Measurements from ENCODE around the gene ZNF578.
"Not testable (repeated sequence)": the region's sequence is repeated elsewhere in the genome, so short reads cannot be mapped to it uniquely, and the experiment has no call there.

ZNF578 gene

DNA sequence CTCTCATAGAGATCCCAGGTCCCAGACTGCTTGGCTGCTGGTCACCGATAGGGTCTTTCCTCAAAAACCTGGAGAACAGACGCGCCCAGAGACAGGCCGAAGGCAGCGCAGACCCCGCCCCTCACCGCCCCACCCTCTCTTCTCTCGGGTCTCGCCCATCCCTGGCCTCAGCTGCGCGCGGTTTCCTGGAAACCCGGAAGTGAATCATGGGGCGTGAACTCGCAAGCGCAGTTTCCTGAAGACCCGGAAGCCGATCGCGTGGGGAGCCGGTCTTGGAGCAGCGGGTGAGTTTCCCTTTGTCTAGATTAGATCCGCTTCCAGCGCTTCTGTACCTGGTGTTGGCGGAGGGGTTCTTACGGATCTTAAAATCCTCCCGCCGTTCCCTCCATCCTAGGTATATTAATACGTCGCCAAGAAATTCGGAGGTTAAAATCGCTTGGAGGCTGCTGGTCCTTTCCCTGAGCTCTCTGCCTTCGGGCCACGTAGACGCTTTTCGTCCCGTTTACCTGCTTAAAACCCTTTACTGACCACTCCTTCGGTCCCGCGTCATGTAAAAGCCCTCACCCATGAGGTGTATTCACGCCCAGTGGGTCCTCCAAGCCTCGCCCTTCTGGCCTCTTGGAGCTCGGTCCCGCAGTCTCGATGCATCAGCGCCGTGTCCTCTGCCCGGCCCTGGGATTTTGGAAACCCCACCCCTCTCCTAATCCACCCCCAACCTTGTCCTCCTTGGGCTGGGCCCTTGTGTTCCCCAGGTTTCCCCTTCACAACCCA lies at the start of gene ZNF578:
Gene ZNF578 (plus strand): TSS at position 230 of the 771 bp plus-strand sequence. CDS start 48,293 bp downstream, outside the sequence.
- DNase-seq: no peak

DNA sequence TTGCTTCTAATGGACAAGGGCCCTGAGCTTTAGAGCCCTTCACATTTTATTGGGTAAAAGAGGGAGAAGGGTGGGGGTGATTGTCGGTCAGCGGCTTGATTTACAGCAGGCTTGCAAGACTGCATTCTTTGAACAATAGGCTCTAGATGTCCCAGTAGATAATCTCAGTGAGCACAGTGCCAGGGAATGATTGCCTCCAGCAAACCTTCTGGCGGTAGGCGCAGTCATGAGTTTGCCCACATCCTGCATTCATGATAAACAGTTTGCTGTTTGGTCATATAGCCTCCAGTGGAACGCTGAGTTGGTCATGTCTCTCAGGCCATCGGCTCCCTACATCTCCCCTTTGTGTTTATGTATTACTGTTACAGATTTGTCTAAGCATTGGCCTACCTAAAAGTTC lies 43.1 kb upstream of the ZNF578 start:
- DNase-seq: no peak

DNA sequence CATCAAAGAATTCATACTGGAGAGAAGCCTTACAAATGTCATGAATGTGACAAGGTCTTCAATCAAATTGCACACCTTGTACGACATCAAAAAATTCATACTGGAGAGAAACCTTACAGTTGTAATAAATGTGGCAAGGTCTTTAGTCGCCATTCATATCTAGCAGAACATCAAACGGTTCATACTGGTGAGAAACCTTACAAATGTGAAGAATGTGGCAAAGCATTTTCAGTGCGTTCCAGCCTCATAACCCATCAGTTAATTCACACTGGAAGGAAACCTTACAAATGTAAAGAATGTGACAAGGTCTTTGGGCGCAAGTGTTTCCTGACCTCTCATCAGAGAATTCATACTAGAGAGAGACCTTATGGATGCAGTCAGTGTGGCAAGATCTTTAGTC lies 37.6 kb upstream of the ZNF578 start:
- DNase-seq: no peak

DNA sequence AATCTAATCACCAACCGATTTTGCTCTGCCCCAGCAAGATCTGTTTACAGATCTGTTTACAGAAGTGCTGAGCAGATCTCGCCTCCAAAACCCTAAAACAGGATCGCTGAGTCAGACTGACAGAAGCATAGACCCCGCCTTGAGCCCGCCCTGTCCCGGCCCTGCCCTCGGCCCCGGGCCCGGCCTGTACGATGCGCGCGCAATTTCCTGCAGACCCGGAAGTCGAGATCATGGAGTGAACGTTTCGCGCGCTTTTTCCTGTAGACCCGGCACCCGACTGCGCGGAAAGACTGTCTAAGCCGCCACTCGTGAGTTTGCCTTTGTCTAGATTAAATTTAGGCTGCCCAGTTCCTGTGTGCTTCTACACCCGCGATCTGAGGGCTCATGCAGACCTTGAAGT lies 24.4 kb upstream of the ZNF578 start, which contains the start of gene ZNF534:
Gene ZNF534 (plus strand): TSS at position 212 of the 400 bp plus-strand sequence. CDS start 2,327 bp downstream, outside the sequence.
- DNase-seq: no peak

DNA sequence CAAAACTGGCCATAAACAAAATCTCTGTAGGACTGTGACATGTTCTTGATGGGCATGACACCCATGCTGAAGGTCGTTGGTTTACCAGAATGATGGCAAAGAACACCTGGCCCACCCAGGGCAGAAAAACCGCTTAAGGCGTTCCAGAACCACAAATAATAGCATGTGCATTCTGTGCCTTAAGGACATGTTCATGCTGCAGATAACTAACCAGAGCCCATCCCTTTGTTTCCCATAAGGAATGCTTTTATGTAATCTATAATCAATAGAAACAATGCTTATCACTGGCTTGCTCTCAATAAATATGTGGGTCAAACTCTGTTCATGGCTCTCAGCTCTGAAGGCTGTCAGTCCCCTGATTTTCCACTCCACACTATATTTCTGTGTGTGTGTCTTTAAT lies 11.2 kb upstream of the ZNF578 start:
- no peak for DNase-seq

DNA sequence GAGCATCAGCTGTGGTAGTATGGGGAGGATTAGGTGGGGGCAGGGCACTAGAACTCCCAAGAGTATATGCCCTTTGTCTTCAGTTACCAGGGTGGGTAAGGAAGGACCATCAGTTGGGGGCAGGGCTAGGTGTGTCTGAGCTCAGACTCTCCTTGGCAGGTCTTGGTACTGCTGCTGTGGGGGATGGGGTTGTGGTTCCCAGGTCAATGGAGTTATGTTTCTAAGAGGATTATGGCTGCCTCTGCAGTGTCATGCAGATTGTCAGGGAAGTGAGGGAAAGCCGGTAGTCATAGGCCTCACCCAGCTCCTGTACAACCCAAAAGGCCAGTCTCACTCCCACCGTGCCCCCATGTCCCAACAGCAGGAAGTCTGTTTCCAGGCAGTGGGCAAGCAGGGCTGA lies 8.8 kb upstream of the ZNF578 start:
- no peak for DNase-seq

DNA sequence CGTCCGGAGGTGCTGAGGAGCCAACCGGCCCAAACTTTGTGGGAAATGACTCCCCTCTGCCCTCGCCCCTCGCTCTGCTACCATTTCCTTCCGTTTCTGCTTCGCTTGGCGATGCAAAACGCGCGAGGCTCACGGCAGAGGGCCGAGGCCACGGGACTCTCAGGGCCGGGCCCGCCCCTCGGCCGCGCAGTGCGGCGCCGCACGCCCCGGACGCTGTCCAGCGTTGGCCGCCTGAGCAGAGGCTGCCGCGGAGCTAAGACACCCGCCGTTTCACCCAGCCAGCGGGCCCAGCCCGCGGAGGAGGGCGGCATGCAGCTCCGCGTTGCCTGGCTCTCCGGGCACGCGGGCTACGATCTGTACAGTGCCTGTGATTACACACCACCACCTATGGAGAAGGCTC lies 2.1 kb upstream of the ZNF578 start:
- no peak for DNase-seq

DNA sequence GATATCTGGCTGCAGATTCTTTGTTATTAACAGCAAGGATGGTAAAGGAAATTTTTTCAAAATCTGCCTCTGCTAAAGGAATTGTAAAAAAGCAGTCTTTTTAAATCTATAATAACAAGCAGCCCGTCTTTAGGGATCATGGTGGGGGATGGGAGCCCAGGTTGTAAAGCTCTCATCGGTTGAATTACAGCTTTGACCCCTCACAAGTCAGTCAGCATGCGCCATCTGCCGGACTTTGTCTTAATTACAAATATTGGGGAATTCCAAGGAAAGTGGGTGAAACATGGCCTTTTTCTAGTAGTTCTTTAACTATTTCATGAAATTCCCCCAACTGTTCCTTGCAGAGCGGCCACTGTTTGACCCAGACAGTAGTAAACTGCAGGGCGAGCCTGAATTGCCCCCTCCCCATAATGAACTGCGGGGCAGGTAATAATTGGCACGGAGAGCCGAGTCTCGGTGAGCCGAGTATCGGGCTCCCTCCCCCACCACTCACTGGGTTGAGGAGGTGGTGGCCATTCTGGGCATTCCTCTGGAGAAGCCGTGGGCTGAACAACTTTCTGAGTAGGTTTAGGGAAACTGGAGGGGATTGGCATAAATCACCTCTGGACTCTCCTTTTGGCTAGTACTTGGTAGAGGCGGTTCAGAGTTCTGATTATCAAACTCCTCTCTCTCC lies 11.6 kb downstream of the ZNF578 start:
- DNase-seq: no peak

DNA sequence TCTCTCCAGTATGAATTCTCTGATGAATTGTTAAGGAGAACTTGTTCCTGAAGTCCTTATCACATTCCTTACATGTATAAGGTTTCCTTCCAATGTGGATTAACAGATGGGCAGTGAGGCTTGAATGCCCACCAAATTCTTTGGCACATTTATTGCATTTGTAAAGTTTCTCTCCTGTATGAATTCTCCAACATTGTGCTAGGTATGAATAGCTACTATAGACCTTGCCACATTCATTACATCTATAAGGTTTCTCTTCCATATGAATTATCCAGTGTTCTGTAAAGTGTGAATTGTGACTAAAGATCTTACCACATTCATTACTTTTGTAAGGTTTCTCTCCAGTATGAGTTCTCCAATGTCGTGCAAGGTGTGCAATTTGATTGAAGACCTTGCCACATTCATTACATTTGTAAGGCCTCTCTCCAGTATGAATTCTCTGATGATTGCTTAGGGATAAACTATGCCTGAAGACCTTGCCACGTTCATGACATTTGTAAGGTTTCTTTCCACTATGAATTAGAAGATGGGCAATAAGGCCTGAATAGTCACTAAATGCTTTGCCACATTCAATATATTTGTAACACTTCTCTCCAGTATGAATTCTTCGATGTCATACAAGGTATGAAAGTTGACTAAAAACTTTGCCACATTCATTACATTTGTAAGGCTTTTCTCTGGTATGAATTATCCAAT lies 20.4 kb downstream of the ZNF578 start:
- no peak for DNase-seq

DNA sequence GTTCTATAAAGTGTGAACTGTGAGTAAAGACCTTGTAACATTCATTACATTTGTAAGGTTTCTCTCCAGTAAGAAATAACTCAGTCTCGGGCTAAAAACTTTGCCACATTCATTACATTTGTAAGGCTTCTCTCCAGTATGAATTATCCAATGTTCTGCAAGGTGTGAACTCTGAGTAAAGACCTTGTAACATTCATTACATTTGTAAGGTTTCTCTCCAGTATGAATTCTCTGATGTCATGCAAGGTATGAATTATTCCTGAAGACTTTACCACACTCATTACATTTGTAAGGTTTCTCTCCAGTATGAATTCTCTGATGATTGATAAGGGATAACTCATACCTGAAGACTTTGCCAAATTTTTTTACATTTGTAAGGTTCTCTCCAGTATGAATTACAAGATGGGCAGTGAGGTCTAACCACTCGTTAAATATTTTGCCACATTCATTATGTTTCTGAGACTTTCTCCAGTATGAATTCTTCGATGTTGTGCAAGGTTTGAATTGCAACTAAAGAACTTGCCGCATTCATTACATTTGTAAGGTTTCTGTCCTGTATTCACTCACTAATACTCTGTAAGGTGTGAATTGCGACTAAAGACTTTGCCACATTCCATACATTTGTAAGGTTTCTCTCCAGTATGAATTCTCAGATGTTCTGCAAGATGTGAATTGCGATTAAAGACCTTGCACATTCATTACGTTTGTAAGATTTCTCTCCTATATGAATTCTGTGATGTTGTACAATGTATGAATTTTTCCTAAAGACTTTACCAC lies 21.2 kb downstream of the ZNF578 start:
- DNase-seq: no peak

DNA sequence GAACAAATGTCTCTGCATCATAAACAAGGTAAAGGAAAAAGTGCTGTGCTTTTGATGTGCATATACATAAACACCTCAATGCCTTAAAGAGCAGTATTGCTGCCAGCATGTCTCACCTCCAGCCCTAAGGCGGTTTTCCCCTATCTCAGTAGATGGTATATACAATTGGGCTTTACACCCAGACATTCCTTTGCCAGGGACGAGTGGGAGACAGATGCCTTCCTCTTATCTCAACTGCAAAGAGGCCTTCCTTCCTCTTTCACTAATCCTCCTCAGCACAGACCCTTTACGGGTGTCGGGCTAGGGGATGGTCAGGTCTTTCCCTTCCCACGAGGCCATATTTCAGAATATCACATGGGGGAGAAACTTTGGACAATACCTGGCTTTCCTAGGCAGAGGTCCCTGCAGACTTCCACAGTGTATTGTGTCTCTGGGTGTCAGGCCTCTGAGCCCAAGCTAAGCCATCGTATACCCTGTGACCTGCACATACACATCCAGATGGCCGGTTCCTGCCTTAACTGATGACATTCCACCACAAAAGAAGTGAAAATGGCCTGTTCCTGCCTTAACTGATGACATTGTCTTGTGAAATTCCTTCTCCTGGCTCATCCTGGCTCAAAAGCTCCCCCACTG lies 30.9 kb downstream of the ZNF578 start:
- DNase-seq: not testable (repeated sequence)

DNA sequence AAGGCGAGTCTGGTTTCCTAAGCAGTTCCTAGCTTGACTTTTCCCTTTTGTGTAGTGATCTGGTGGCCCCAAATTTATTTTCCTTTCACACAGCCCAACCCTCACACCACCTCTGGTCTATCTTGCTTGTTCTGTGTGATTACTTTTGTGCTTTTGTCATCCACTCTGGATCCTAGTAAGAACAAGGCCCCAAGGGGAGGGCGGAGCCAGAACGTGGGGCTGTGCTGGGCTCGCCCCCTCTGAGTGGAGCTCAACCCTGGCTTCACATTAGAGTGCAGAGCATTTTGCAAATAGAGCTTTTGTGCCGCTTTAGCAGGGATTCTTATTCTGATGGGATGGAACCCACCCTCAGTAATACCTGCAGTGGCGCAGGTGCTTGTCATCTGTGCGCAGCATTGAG lies 31.7 kb downstream of the ZNF578 start:
- DNase-seq: not testable (repeated sequence)

DNA sequence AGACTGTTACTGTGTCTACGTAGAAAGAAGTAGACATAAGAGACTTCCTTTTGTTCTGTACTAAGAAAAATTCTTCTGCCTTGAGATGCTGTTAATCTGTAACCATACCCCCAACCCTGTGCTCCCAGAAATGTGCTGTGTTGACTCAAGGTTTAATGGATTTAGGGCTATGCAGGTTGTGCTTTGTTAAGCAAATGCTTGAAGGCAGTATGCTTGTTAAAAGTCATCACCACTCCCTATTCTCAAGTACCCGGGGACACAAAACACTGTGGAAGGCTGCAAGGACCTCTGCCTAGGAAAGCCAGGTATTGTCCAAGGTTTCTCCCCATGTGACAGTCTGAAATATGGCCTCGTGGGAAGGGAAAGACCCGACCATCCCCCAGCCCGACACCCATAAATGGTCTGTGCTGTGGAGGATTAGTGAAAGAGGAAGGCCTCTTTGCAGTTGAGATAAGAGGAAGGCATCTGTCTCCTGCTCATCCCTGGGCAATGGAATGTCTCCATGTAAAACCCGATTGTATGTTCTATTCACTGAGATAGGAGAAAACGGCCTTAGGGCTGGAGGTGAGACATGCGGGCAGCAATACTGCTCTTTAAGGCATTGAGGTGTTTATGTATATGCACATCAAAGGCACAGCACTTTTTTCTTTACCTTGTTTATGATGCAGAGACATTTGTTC lies 32.3 kb downstream of the ZNF578 start:
- DNase-seq: not testable (repeated sequence)

DNA sequence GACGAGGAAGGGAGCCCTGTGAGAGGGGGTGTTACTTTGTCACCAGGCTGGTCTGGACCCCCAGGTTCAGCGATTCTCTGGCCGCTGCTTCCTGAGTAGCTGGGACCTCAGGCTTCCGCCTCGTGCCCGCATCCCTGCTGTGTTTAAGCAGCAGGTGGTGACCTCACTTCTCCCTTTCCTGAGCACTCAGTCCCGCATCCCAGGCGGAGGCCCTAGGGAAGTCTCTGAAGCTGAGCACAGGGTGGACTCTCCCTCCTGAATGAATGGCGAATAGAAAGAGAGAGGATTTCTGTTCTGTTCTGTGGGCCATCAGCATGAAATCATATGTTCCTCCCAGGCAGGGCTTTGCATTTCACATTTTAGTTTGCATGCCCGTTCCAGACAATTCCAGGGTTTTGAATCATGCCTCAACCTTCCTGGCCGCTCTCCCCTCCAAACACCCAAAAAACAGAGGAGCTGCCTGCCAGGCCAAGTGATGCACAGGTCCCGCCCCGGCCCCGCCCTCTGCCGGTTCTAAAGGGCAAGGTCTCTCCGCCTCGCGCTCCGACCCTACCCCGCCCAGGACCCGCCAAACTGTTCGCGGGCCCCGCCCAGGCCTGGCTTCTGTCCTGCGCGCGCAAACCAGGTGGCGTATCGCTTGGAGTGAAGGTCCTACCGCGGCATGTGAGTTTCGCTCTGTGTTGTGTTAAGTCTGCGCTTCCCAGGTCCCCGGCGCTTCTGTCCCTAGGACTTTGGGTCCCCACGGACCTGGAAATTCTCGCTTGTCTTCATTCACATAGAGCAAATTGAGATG lies 39.0 kb downstream of the ZNF578 start:
- DNase-seq: no peak

DNA sequence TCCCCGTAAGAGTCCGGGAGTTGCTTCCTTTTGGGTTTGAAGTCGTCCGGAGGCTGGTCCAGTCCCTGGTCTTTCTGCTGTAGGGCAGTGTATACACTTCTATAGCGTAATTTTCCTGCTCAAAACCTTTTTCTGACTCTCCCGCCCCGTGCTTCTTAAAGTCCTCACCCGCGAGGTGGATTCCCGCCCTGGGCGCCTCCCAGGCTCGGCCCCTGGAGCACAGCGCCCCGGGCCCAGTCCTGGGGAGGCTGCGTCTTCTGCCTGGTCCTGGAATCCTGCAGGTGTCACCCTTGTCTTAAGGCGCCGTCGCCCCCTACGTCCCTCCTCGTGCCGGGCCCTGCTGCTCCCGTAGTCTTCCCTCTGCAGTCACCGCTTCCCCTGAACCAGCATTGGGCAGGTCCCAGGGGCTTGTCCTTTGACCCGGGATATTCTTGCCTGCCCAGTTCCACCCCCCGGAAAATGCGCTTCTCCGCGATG lies 39.7 kb downstream of the ZNF578 start:
- no peak for DNase-seq

DNA sequence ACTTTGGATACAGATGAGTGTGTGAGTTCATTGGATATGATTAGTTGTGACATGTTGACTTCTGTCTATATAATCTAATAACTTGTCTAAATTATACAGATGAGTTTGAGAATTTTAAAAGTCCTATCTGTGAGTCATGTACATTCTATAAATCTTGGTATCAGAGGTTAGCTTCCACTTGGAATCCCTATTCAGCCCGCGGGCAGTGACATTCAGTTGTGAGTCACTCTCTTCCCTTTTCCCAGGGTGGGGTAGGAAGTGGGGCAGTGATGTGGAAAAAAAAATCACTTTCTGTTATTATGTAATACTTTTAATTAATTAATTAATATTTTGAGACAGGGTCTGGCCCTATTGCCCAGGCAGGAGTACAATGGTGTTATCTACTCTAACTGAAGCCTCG lies 41.2 kb downstream of the ZNF578 start:
- no peak for DNase-seq

DNA sequence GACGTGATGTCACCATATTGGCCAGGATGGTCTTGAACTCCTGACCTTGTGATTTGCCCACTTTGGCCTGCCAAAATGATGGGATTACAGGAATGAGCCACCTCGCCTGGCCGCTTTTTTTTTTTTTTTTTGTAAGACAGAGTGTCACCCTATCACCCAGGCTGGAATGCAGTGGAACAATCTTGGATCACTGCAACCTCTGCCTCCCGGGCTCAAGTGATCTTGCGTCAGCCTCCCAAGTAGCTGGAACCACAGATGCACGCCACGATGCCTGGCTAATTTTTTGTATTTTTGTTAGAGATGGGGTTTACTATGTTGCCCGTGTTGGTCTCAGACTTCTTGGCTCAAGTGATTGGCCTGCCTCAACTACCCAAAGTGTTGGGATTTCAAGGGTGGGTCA lies 45.2 kb downstream of the ZNF578 start:
- no peak for DNase-seq

DNA sequence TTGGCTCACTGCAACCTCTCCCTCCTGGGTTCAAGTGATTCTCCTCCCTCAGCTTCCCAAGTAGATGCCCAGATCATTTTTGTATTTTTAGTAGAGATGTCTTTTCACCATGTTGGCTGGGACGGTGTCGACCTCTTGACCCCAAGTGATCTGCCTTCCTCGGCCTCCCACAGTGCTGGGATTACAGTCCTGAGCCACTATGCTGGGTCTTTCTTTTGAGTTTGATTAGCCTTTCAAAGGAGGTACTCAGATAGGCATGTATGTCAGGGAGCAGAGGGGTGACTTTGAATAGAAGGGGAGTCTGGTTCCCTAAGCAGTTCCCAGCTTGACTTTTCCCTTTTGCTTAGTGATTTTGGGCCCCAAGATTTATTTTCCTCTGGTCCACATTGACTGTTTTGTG lies 47.1 kb downstream of the ZNF578 start:
- DNase-seq: not testable (repeated sequence)

DNA sequence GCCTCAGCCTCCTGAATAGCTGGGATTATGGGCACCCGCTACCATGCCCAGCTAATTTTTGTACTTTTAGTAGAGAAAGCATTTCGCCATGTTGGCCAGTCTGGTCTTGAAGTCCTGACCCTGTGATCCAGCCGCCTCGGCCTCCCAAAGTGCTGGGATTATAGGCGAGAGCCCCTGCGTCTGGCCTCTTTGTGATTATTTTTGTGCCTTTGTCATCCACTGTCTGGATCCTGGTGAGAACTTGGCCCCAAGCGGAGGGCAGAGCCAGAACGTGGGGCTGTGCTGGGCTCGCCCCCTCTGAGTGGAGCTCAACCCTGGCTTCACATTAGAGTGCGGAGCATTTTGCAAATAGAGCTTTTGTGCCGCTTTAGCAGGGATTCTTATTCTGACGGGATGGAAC lies 47.6 kb downstream of the ZNF578 start:
- DNase-seq: not testable (repeated sequence)

DNA sequence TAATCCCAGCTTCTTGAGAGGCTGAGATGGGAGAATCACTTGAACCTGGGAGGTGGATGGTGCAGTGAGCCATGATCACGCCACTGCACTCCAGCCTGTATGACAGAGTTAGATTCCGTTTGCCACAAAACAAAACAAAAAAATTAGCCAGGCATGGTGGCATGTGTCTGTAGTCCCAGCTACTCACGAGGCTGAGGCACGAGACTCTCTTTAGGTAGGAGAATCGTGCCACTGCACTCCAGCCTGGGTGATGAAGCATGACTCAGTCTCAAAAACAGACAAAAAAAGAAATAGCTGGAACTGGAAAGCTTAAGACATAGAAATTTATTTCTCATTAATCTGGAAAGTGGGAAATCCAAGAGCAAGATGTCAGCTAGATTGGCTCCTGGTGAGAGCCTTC lies 53.9 kb downstream of the ZNF578 start:
- no peak for DNase-seq

DNA sequence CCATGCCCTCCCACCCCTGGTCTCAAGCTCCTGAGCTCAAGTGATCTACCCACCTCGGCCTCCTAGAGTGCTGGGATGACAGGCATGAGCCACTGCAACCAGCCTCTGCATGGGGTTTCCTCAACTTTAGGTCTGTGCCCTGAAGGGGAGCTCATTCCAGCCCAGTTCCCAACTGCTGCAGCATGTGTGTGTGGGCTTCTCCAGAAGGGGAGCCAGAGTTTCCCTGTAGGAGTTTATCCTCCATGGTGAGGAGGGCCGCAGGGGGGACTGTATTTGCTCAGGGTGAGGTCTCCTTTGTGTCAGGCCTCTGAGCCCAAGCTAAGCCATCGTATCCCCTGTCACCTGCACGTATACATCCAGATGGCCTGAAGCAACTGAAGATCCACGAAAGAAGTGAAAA lies 62.8 kb downstream of the ZNF578 start:
- DNase-seq: no peak
